BJ (cell line): ENCODE data around the gene STX11. TPM values are rescaled to one million over a fixed set of nuclear protein-coding genes. Genes with fewer than 3 reads are reported as not detected.

Experiments
- CTCF ChIA-PET: fragments of 350-600 bp; formaldehyde crosslinking; extraction: SDS; loops from one replicate; lab custom pipeline; 2021; ENCODE audit warnings: antibody characterized with exemption, inconsistent platforms; lab: Yijun Ruan, JAX
- POLR2A ChIA-PET: fragments of 300-600 bp; sonication (Branson Sonifier 250); formaldehyde crosslinking; extraction: SDS; loops from one replicate; lab custom pipeline; 2021; ENCODE audit warnings: antibody characterized with exemption; lab: Charles Lee
- DNase-seq: peaks from one replicate; pipeline ENCODE4 v3.0.0-alpha.2; 2011; ENCODE audit warnings: low read depth
- H3K27me3 ChIP-seq: 2 replicates; pipeline ENCODE4 v1.6.0; 2011; ENCODE audit warnings: low read length; ENCODE audit not compliant: control insufficient read depth, insufficient read depth
- H3K36me3 ChIP-seq: 2 replicates; pipeline ENCODE4 v1.5.1; 2011; ENCODE audit warnings: low read length; ENCODE audit not compliant: control insufficient read depth, insufficient read depth
- H3K4me3 ChIP-seq: 2 replicates; pipeline ENCODE4 v1.5.1; 2011; ENCODE audit warnings: low read depth, mild to moderate bottlenecking, control low read depth, low read length
- polyA plus RNA-seq: library from polyadenylated mRNA; depleted of rRNA; stranded (reverse); fragments of >200 nt; gene quantifications from 2 replicates; pipeline ENCODE4 v1.2.3, GENCODE V29; 2011
- TF ChIP-seq, protein P1 (sequence below): IDR thresholded peaks from 2 replicates; pipeline ENCODE4 v1.5.1; 2011; ENCODE audit warnings: low read depth, mild to moderate bottlenecking, control low read depth, inconsistent platforms, low read length, moderate library complexity; ENCODE audit not compliant: insufficient read depth

STX11 gene
- polyA plus RNA-seq, 1 experiment = 0.90 TPM

- Histone ChIP-seq H3K4me3 (peak overlapping the region; percentile 54), H3K36me3 (no peaks in the 10 kb centered on the region), H3K27me3 (no peaks in the 10 kb centered on the region)
- POLR2A ChIA-PET = interaction anchor here (0.6 kb wide), 1 partner anchor 70 kb away, joined by 5 read pairs; no protein-coding TSS in a partner anchor
- TF ChIP-seq, protein P1, sequence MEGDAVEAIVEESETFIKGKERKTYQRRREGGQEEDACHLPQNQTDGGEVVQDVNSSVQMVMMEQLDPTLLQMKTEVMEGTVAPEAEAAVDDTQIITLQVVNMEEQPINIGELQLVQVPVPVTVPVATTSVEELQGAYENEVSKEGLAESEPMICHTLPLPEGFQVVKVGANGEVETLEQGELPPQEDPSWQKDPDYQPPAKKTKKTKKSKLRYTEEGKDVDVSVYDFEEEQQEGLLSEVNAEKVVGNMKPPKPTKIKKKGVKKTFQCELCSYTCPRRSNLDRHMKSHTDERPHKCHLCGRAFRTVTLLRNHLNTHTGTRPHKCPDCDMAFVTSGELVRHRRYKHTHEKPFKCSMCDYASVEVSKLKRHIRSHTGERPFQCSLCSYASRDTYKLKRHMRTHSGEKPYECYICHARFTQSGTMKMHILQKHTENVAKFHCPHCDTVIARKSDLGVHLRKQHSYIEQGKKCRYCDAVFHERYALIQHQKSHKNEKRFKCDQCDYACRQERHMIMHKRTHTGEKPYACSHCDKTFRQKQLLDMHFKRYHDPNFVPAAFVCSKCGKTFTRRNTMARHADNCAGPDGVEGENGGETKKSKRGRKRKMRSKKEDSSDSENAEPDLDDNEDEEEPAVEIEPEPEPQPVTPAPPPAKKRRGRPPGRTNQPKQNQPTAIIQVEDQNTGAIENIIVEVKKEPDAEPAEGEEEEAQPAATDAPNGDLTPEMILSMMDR = peak; percentile 38
- CTCF ChIA-PET = interaction anchor here (0.6 to 1.2 kb wide), 11 partner anchors 10 to 263 kb away, joined by 3 to 5 read pairs (median 3); no protein-coding TSS in a partner anchor
- DNase-seq = no peak
These were observed 66.4 kb downstream of the STX11 start for GRCh38 chr6:144216668-144217218.

GRCh38 chr6:144217264-144217663, 66.9 kb downstream of the STX11 start:
- Histone ChIP-seq H3K27me3 (no peaks in the 10 kb centered on the region), H3K36me3 (no peaks in the 10 kb centered on the region), H3K4me3 (peak overlapping the region; percentile 54)
- DNase-seq = no peak
- TF ChIP-seq, protein P1 = no peak
- POLR2A ChIA-PET = no interaction called here
- CTCF ChIA-PET = interaction anchor here (0.7 to 1.2 kb wide), 5 partner anchors 15 to 111 kb away, joined by 3 read pairs; no protein-coding TSS in a partner anchor

DNA sequence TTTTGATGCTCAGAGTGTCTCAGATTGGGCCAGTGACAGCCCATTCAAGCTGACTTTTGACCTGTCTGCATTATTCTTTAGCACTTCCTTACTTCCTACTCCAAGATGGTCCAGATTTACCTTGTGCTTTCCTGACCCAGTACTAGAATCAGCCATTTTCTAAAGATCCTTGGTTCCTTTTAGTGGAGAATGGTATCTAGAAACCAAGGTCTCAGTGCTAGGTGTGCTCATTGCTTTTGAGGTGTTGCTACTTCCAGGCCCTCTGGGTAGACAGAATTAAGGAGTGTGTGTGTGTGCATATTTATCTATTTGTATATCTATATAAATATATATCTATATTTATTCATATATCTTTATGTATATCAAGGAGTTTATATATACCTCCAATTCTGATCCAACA, 67.5 kb downstream of the STX11 start:
- TF ChIP-seq, protein P1 = no peak
- ChIA-PET POLR2A (no interaction called here), CTCF (interaction anchor here (0.7 to 2.1 kb wide), 6 partner anchors 14 to 121 kb away, joined by 3 to 7 read pairs (median 3); no protein-coding TSS in a partner anchor)
- Histone ChIP-seq H3K27me3 (no peaks in the 10 kb centered on the region), H3K36me3 (no peaks in the 10 kb centered on the region), H3K4me3 (no peak overlapping the region)
- DNase-seq = no peak

DNA sequence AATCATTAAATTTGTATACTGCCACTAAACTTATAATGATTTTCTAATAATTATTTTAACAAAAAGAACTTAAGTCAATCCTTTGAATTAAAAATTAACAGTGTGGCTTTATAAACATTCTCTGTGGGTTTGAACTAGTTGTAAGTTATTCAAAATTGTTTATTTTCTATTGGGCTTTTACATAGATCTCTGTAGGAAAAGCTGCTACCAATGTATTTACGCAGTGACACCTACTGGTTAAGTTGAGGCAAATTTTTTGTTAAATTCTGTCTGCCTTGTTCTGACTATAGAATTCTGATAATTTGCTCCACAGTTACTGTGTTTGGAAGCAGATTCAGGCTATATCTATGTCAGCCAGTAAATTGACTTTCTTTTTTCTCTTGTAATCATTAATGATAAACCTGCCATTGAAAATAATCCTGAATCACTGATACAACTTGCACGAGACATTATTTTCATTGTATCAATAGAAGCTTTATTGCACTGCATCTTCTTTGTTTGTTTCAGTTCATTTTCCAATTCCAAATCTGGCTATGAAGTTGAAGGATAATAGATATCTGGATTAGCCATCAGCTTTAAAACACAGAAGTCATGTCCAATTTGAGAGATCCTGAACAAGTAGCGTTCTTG, 68.9 kb downstream of the STX11 start:
- ChIA-PET CTCF (interaction anchor here (0.6 to 2.1 kb wide), 14 partner anchors 11 to 277 kb away, joined by 3 to 8 read pairs (median 3); no protein-coding TSS in a partner anchor), POLR2A (no interaction called here)
- no peak for DNase-seq
- TF ChIP-seq, protein P1 = peak; percentile 63
- H3K4me3 ChIP-seq = no peak overlapping the region
- no peaks in the 10 kb centered on the region for H3K36me3 ChIP-seq
- H3K27me3 ChIP-seq = no peaks in the 10 kb centered on the region

DNA sequence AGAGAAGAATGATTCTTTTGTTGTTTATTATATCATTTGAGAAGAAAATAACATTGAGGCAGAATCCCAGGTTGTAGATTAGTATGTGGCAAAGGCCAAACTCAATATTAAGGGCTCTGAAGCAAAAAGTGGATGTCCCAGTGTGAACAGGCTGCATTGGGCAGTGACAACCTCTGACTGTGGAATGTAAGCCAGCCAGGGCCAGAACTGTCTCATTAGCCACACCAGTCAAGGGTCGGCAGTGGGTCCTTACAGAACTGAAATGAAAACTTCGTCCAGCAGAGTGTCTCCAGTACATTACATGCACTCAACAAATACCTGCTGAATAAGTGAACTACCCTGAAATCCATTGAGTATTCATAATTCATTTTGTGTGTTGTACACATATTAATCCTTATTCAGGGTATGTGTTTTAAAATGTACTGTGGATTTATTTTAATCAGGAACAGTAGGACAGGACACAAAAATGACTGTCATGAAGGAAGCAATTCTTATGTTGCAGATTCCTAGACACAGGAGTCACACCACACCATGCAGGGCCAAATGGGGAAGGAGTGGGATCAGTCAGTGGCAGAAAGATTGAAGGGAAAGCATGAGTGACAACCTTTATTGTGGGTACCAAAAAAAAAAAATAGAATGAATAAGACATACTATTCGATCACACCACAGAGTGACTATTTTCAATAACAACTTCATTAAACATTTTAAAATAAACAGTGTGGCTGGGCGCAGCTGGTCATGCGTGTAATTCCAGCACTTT, 69.9 kb downstream of the STX11 start:
- POLR2A ChIA-PET = no interaction called here
- H3K27me3 ChIP-seq = no peaks in the 10 kb centered on the region
- CTCF ChIA-PET = interaction anchor here (1.4 to 1.5 kb wide), 2 partner anchors 15 to 276 kb away, joined by 3 to 4 read pairs; no protein-coding TSS in a partner anchor
- TF ChIP-seq, protein P1 = no peak
- no peak overlapping the region for H3K4me3 ChIP-seq
- DNase-seq = no peak
- H3K36me3 ChIP-seq = no peaks in the 10 kb centered on the region
